MCF 10A (cell line): Measurements from ENCODE around the gene LMCD1. TPM values are rescaled to one million over a fixed set of nuclear protein-coding genes. Genes with fewer than 3 reads are reported as not detected.

ENCODE experiments used
- BruUV-seq: library from RNA; stranded (reverse); fragments of 400-500 nt; replicated peaks from 2 replicates; lab custom pipeline; 2021; lab: Mats Ljungman, UMichigan
- CTCF ChIA-PET: fragments of 300-600 bp; sonication (Branson Sonifier 250); formaldehyde crosslinking; extraction: SDS; loops from one replicate; lab custom pipeline; 2021; ENCODE audit warnings: antibody characterized with exemption, inconsistent platforms; lab: Yijun Ruan, JAX
- POLR2A ChIA-PET: fragments of 300-600, 350-650 bp; sonication (Branson Sonifier 250); formaldehyde crosslinking; extraction: SDS; loops from one replicate; lab custom pipeline; 2020; ENCODE audit warnings: antibody characterized with exemption, inconsistent platforms; lab: Yijun Ruan, JAX
- DNase-seq: peaks from one replicate; pipeline ENCODE4 v3.0.0-alpha.2; 2018; ENCODE audit not compliant: unreplicated experiment
- H3K27ac Mint-ChIP-seq: one replicate; pipeline ENCODE4 v1.8.0; 2022; ENCODE audit warnings: mild to moderate bottlenecking, low read depth, mixed read lengths; ENCODE audit not compliant: unreplicated experiment
- H3K27me3 Mint-ChIP-seq: one replicate; pipeline ENCODE4 v1.8.0; 2022; ENCODE audit warnings: mixed read lengths; ENCODE audit not compliant: insufficient read depth, unreplicated experiment
- H3K36me3 Mint-ChIP-seq: one replicate; pipeline ENCODE4 v1.8.0; 2022; ENCODE audit warnings: mild to moderate bottlenecking, moderate library complexity, mixed read lengths; ENCODE audit not compliant: insufficient read depth, unreplicated experiment
- H3K4me1 Mint-ChIP-seq: one replicate; pipeline ENCODE4 v1.8.0; 2022; ENCODE audit warnings: mixed read lengths; ENCODE audit not compliant: insufficient read depth, unreplicated experiment
- H3K4me3 Mint-ChIP-seq: one replicate; pipeline ENCODE4 v1.8.0; 2022; ENCODE audit warnings: mild to moderate bottlenecking, moderate library complexity, mixed read lengths; ENCODE audit not compliant: unreplicated experiment
- H3K9me3 Mint-ChIP-seq: one replicate; pipeline ENCODE4 v1.8.0; 2022; ENCODE audit warnings: mixed read lengths; ENCODE audit not compliant: unreplicated experiment
- CTCF ChIP-seq: fragments of 200-600 bp; IDR thresholded peaks from one replicate; pipeline ENCODE4 v1.8.0; 2022; ENCODE audit warnings: antibody characterized with exemption, mild to moderate bottlenecking; ENCODE audit not compliant: unreplicated experiment
- intact Hi-C: fragments of 100-400 bp; cut with micrococcal nuclease; formaldehyde crosslinking; loops from 2 replicates; pipeline ENCODE4 v1.14.1; 2022
- total RNA-seq: library from RNA; stranded (reverse); gene quantifications from 2 replicates; pipeline ENCODE4 v1.2.3, GENCODE V29; 2022

The LMCD1 gene
- total RNA-seq, 1 experiment from 2014 or later: 0.63 TPM

GRCh38 chr3:8562081-8562595 is 60.5 kb downstream of the LMCD1 start:
- ChIA-PET POLR2A (no interaction called here), CTCF (no interaction called here)
- Mint-ChIP-seq H3K4me1 (peaks cover 11% of the 10 kb centered on the region), H3K4me3 (no peak overlapping the region), H3K27me3 (no peaks in the 10 kb centered on the region), H3K9me3 (no peaks in the 10 kb centered on the region), H3K27ac (no peak overlapping the region), H3K36me3 (no peaks in the 10 kb centered on the region)
- intact Hi-C loops: no loop called here
- BruUV-seq: no TSS peak
- no peak for DNase-seq
- no peak for TF ChIP-seq CTCF

- Mint-ChIP-seq H3K9me3 (no peaks in the 10 kb centered on the region), H3K4me3 (no peak overlapping the region), H3K27me3 (no peaks in the 10 kb centered on the region), H3K27ac (no peak overlapping the region), H3K36me3 (no peaks in the 10 kb centered on the region), H3K4me1 (peaks cover 11% of the 10 kb centered on the region)
- POLR2A ChIA-PET: no interaction called here
- no peak for TF ChIP-seq CTCF
- no TSS peak for BruUV-seq
- DNase-seq: no peak
- intact Hi-C loops: no loop called here
- CTCF ChIA-PET: interaction anchor here (0.6 kb wide), 2 partner anchors 59 to 1126 kb away, joined by 3 read pairs; no protein-coding TSS in a partner anchor
Measured at GRCh38 chr3:8563146-8563545, 61.5 kb downstream of the LMCD1 start.

- H3K36me3 Mint-ChIP-seq: no peaks in the 10 kb centered on the region
Measured at GRCh38 chr3:8563597-8563996, 62.0 kb downstream of the LMCD1 start.

GRCh38 chr3:8565376-8565775 is 63.8 kb downstream of the LMCD1 start:
- no TSS peak for BruUV-seq
- no peaks in the 10 kb centered on the region for H3K9me3 Mint-ChIP-seq
- no peak overlapping the region for H3K4me3 Mint-ChIP-seq
- H3K36me3 Mint-ChIP-seq: no peaks in the 10 kb centered on the region
- ChIA-PET CTCF (interaction anchor here (0.7 to 1.1 kb wide), 2 partner anchors 12 to 583 kb away, joined by 3 to 5 read pairs; no protein-coding TSS in a partner anchor), POLR2A (interaction anchor here (0.7 kb wide), 1 partner anchor 34 kb away, joined by 4 read pairs; no protein-coding TSS in a partner anchor)
- intact Hi-C loops: no loop called here
- peaks cover 3% of the 10 kb centered on the region for H3K4me1 Mint-ChIP-seq
- no peak for TF ChIP-seq CTCF
- H3K27ac Mint-ChIP-seq: no peak overlapping the region
- H3K27me3 Mint-ChIP-seq: no peaks in the 10 kb centered on the region
- DNase-seq: no peak

More at GRCh38 chr3:8563597-8563996, 62.0 kb downstream of the LMCD1 start:
- BruUV-seq: no TSS peak
- Mint-ChIP-seq H3K4me1 (peaks cover 11% of the 10 kb centered on the region), H3K27ac (no peak overlapping the region), H3K4me3 (no peak overlapping the region), H3K9me3 (no peaks in the 10 kb centered on the region), H3K27me3 (no peaks in the 10 kb centered on the region)
- DNase-seq: no peak
- intact Hi-C loops: no loop called here
- ChIA-PET POLR2A (no interaction called here), CTCF (interaction anchor here (0.6 kb wide), 1 partner anchor 59 kb away, joined by 3 read pairs; no protein-coding TSS in a partner anchor)
- TF ChIP-seq CTCF: no peak
